C4-2B (cell line): ENCODE data around the gene YTHDF2.
"Not testable (repeated sequence)": the region's sequence is repeated elsewhere in the genome, so short reads cannot be mapped to it uniquely, and the experiment has no call there.

Experiments used
- H3K27ac ChIP-seq: fragments of 450-650 bp; 2 replicates; pipeline ENCODE4 v1.5.1; 2017
- ZFX ChIP-seq: fragments of 450-650 bp; IDR thresholded peaks from 2 replicates; pipeline ENCODE4 v1.6.1; 2017
- TF ChIP-seq, protein P1 (sequence below): fragments of 450-650 bp; conservative IDR thresholded peaks from 2 replicates; pipeline ENCODE4 v1.5.1; 2017; ENCODE audit warnings: mild to moderate bottlenecking

The YTHDF2 gene

DNA sequence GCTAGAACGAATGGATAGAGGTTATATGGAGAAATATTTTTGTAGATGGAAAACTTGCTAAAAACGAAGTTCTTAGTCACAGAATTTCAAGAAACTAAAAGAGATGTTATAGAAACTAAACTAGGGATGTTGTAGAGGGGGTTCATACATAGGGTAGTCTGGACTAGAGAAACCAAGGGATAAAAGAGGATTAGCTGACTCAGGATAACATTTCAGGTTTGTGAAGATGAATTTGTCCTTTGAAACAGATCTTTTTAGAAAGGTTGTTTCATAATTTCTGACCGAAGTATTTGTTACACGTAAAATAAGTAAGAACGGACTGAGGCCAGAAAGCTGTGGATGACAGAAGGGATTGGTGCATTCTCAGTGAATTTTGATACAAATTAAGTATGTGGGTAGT is 13.6 kb downstream of the YTHDF2 start:
- H3K27ac ChIP-seq: no peak overlapping the region
- no peak for TF ChIP-seq ZFX
- TF ChIP-seq, protein P1, sequence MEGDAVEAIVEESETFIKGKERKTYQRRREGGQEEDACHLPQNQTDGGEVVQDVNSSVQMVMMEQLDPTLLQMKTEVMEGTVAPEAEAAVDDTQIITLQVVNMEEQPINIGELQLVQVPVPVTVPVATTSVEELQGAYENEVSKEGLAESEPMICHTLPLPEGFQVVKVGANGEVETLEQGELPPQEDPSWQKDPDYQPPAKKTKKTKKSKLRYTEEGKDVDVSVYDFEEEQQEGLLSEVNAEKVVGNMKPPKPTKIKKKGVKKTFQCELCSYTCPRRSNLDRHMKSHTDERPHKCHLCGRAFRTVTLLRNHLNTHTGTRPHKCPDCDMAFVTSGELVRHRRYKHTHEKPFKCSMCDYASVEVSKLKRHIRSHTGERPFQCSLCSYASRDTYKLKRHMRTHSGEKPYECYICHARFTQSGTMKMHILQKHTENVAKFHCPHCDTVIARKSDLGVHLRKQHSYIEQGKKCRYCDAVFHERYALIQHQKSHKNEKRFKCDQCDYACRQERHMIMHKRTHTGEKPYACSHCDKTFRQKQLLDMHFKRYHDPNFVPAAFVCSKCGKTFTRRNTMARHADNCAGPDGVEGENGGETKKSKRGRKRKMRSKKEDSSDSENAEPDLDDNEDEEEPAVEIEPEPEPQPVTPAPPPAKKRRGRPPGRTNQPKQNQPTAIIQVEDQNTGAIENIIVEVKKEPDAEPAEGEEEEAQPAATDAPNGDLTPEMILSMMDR: no peak

DNA sequence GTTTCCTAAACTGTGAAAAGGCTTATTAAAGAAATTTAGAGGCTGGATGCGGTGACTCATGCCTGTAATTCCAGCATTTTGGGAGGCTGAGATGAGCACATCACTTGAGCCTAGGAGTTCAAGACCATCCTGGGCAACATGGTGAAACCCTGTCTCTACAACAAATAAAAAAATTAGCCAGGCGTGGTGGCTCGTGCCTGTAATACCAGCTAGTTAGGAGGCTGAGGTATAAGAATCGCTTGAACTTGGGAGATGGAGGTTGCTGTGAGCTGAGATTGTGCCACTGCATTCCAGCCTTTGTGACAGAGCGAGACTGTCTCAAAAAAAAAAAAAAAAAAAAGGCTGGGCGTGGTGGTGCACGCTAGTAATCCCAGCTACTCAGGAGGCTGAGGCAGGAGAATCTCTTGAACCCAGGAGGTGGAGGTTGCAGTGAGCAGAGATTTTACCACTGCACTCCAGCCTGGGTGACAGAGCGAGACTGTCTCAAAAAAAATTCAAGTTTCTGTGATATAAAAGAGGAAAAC is 14.1 kb downstream of the YTHDF2 start:
- H3K27ac ChIP-seq: not testable (repeated sequence)

DNA sequence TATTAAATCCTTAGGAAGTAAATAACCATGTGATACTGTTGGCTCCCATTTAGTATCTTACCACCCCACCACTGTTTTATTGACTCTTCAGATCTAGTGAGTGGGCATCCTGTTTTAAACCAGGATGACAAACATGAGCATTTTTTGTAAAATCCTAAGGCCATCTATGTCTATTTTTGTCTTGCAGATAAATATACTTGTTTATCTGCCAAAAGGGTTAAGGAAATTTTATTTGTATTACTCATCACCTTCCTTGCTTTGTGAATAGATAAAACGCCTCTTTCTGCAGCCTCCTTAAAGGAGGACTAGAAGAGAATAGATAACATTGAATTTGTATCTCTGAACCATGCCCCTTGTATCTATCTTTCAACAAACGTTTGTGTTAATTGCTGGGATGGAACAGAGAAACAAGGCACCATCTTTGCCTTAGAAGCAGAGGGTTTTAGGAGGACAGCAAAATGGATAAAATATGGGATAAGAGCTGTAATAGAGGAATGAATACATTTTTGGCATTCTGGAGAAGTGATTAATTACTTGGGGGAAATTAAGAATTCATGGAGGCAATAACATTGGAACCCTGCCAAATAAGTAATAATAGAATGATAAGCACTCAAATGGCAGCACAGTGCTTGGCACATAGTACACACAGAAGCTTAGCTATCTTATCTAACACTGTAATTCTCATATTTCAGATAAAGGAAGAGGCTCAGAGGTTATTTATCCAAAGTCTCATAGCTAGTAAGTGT is 14.7 kb downstream of the YTHDF2 start:
- TF ChIP-seq, protein P1: no peak
- TF ChIP-seq ZFX: no peak
- H3K27ac ChIP-seq: no peak overlapping the region

DNA sequence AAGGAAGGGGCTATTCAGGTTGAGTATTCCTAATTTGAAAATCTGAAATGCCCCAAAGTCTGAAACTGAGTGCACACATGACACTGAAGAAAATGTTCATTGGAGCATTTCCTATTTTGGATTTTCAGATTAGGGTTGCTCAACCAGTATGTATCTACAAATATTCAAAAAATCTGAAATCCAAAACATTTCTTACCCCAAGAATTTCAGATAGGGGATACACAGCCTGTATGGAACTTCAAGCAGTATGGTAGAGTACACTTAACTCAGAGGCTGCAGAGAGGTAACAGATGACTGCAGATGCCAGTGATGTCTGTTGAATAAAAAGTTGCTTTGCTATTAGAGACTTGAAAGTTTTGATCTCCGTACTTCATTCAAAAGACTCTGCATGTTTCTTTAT is 19.0 kb downstream of the YTHDF2 start:
- TF ChIP-seq, protein P1: no peak
- TF ChIP-seq ZFX: no peak
- H3K27ac ChIP-seq: no peak overlapping the region

DNA sequence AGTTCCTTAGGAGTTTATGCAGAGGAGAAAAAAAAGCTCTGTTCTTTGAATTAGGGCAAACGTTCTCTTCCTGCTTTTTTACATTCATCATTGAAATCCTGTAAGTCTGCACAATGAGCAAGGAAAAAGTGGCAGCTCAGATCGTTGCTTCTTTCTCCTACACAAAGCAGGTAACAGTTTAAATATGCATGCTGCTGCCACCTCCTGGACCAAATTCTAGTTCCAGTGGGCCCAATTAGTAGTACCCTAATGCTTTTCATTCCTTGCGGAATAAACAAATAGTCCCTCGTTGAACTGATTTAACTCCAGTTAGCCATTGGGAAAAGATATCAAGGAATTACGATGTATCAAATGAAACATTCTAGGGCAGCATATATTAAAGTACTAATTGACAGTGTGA is 20.1 kb downstream of the YTHDF2 start:
- TF ChIP-seq, protein P1: no peak
- TF ChIP-seq ZFX: no peak
- H3K27ac ChIP-seq: no peak overlapping the region

DNA sequence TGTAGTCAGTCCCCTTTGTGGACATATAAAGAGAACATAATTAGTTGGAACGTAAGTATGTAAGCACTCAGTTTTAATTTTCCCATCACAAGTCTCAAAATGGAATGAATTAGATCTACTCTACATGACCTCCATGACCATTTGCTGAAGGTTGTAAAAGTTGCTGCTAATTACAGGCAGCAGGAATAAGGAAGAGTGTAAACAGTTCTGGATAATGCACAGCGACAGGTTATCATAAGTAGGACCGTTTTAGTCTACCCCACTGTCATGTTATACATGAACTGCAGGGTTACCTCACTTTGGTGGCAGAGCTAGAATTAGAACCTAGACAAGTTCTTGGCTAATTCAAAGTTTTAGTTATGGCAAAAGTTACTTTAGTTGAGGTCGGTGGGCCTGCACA is 21.7 kb downstream of the YTHDF2 start:
- H3K27ac ChIP-seq: no peak overlapping the region
- TF ChIP-seq, protein P1: no peak
- no peak for TF ChIP-seq ZFX

DNA sequence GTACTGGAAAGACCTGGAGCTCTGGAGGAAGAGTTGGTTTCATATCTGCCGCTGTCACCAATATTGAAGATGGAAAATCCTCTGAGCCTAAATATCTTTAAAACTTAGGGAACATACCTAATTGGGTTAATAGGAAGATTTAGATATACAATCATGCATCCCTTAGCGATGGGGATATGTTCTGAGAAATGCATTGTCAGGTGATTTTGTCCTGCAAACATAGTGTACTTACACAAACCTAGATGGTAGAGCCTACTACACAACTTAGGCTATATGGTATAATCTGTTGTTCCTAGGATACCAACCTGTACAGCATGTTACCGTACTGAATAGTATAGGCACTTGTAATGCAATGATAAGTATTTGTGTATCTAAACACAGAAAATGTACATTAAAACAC is 22.5 kb downstream of the YTHDF2 start:
- no peak for TF ChIP-seq ZFX
- TF ChIP-seq, protein P1: no peak

DNA sequence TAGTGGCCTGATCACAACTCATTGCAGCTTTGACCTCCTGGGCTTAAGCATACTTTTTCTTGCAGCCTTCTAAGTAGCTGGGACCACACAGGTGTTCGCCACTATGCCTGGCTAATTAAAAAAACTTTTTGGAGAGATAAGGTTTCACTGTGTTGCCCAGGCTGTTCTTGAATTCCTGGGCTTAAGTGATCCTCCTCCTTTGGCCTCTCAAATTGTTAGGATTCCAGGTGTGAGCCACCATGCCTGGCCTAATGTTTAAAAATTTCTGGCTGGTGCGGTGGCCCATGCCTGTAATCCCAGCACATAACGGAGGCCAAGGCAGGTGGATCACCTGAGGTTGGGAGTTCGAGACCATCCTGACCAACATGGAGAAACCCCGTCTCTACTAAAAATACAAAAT is 24.4 kb downstream of the YTHDF2 start:
- H3K27ac ChIP-seq: no peak overlapping the region
- TF ChIP-seq, protein P1: no peak
- TF ChIP-seq ZFX: no peak

More for the DNA sequence above, 22.5 kb downstream of the YTHDF2 start:
- no peak overlapping the region for H3K27ac ChIP-seq
